NCI-H1417 treated with DMSO at 0.1 percent for 48 hours (cell line): ENCODE data around the gene TMEM144.
"Not testable (repeated sequence)": the region's sequence is repeated elsewhere in the genome, so short reads cannot be mapped to it uniquely, and the experiment has no call there.

Experiments used
- DNase-seq: peaks from one replicate; lab custom pipeline; 2025; lab: John Stamatoyannopoulos, UW

TMEM144 gene

GRCh38 chr4:158238575-158238974 is 28.3 kb downstream of the TMEM144 start:
- DNase-seq, result no peak

GRCh38 chr4:158239196-158239595 is 28.9 kb downstream of the TMEM144 start:
- no peak for DNase-seq

DNA sequence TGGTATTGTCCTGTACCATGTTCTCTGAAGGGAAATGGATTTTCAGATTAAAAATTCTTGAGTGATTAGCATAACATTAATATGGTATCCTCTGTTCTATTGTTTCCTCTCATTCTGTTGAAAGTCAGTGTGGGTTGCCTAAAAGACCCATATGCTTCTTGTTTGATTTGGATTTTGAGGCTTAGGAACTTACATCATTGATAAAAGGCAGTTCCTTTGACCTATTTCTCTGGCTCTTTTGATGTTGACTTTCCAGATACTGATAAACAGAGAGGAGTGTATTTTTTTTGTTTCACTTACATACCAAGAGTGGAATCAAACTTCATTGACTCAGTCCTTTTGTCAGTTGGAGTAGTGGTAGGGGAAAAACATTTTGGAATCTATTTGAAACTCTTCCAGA is 32.8 kb downstream of the TMEM144 start:
- no peak for DNase-seq

DNA sequence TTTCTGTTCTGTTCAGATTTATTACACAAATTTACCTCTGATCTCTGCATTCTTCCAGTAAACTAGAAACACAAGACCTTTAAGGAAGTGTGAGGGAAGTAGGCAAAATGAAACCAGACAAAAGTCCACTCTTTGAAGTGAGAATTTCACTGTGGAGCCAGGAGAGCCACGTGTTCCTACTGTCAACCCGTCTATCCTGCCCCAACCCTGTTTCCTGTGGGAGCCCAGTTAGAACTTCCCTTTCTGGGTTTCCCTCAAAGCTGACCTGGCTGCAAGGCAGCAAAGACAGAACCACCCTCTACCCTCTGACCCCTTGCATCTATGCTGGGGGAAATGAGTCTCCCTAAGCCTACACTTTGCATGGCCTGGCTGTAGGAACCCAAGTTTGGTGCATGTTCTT is 40.0 kb downstream of the TMEM144 start:
- DNase-seq, result no peak

- DNase-seq, result peak; percentile 22
Measured at GRCh38 chr4:158253350-158253980, 43.2 kb downstream of the TMEM144 start.

GRCh38 chr4:158254292-158254691 is 44.0 kb downstream of the TMEM144 start:
- DNase-seq, result no peak

GRCh38 chr4:158255727-158256324 is 45.5 kb downstream of the TMEM144 start:
- peak; percentile 18 for DNase-seq

GRCh38 chr4:158259955-158260575 is 49.8 kb downstream of the TMEM144 start:
- DNase-seq, result no peak

DNA sequence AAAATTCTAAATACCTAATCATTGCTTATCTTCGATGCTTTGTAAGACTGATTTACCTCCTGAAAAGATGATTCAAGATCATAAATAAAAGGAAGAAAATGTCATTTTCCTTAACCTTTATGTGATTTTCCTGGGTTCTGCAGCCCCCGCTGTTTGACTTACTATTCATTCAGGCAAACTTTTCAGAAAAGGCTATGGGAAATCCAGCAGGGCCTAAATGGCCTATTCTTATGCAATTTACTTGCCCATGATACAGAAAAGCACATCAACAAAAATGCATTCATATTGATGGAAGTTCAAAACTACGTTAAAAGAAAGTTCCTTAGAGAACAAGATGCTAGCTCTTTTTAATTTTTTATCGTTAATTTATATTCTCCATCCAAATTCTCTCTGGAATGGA is 51.2 kb downstream of the TMEM144 start:
- DNase-seq, result no peak

- no peak for DNase-seq
Measured at GRCh38 chr4:158268553-158268952, 58.3 kb downstream of the TMEM144 start.

DNA sequence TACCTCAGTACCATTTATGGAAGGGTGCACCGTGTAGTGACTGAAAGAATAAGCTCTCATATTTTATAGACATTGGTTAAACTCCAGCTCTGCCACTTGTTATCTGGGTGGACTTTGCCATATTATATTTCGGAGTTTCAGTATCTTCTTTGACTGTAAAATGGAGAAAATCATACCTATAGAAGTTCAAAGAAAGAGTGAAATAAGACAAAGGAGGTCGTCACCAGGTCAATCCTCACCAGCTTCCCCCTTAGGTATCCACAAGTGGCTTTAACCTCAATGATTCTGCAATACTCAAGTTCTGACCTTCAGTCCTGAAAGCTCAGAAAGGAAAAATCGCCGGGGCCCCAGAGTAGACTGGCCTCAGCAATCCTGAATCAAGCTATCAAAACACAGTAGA is 64.3 kb downstream of the TMEM144 start:
- no peak for DNase-seq

DNA sequence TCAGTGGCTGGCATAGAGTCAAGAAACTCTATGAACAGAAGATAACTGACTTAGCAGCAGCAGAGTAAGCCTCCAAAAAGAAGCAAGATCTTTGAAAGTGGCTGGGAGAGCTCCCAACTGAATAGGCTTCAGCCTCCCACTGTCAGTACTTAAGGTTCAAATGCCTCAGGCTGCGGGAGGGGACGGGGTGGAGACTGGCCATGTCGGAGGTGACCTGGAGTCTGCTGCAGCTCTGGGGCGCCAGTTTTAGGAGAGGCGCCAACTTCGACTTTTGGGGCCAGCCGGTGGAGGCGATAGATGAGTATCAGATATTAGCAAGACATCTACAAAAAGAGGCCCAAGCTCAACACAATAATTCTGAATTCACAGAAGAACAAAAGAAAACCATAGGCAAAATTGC is 67.3 kb downstream of the TMEM144 start:
- no peak for DNase-seq

- DNase-seq, result not testable (repeated sequence)
Measured at GRCh38 chr4:158279052-158279451, 68.8 kb downstream of the TMEM144 start.

DNA sequence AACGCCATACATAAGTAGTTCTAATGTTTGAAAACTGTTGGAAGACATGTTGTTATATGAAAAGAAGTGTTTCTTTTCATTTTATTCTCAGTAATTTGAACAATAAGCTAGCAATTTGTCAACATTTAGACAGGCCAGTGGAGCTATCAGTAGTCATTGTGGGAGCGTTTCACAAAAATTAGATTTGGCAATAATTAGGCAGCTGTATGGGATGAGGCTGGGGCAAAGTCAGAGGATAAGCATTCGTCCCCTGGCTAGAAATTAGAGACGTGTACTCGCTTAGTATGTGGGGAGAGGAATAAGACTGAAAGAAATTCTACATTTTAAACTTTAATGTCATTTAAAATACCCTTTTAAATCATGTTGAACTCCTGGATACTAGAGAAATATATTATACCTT is 70.6 kb downstream of the TMEM144 start:
- DNase-seq, result no peak

- no peak for DNase-seq
Measured at GRCh38 chr4:158282252-158282651, 72.0 kb downstream of the TMEM144 start.

DNA sequence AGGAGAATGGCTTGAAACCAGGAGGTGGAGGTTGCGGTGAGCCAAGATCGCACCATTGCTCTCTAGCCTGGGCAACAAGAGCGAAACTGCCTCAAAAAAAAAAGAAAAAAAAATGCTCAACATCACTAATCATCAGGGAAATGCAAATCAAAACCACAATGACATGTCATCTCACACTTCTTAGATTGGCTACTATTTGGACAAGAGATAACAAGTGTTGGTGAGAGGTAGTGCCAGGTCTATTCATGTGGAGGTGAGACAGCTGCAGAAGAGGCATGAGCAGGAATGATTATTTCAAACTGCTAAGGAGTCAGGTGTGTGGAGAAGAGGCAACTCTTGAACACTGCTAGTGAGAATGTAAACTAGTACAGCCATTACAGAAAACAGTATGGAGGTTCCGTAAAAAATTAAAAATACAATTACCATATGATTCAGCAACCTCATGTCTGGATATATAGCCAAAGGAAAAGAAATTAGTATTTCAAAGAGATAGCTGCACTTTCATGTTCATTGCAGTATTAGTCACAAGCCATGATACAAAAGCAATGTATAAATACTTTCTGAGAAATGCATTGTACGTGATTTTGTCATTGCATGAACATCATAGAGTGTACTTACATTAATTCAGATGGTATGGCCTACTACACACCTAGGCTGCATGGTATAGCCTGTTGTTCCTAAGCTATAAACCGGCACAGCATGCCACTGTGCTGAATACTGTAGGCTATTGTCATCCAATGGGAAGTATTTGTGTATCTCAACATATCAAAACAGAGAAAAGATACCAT is 75.3 kb downstream of the TMEM144 start:
- no peak for DNase-seq

GRCh38 chr4:158290912-158291311 is 80.6 kb downstream of the TMEM144 start:
- DNase-seq, result no peak

- DNase-seq, result no peak
Measured at GRCh38 chr4:158291334-158292055, 81.2 kb downstream of the TMEM144 start.

DNA sequence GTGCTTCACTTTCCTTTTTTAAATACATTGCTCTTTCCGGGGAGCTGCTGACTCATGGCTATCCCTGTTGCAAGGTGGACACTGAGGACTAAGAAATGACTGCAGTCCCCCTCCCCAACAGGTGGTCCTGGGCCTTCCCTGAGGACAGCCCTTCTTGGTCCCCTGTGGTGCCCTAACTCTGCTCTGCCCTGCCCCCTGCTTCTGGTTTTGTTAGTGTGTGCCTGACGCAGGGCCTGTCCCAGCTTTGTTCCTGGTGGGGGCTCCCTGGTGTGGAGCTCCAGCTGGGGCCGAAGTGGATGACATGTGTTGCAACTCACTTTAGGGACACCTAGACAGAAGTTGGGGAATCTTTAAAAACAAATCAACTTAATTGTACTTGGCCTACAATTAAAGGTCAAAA is 81.9 kb downstream of the TMEM144 start:
- DNase-seq, result no peak

DNA sequence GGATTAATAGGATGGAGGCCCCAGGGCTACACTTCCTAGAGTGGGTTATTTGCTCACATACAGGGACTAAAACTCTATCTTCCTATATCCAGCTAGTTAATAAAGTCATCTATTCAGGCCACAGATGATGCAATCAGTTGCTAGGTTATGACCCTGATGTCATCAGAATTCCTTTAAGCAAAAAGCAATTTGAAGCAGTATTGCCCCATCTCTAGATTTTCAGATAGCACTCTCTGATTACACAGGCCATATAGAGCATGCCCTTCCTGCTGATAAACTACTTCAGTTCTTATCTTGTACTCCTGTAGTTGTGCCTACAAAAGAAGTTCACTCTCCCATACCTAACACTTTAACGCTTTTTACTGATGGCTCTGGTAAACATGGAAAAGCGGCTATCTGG is 84.8 kb downstream of the TMEM144 start:
- DNase-seq, result no peak

DNA sequence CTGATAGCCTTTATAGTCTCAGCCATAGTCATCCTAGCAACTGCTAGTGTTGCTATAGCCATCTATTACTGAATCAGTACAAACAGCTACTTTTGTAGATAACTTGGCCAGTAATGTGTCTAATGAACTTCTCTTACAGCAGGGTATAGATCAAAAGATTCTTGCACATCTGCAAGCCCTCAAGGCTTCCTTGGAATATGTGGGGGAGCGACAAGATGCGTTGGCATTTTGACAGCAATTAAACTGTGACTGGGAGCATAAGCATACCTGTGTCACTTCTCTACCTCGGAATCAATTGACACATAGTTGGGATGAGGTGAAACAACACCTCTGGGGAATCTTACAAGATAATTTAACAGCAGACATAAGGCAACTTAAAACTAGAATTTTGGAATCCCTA is 87.6 kb downstream of the TMEM144 start:
- no peak for DNase-seq

DNA sequence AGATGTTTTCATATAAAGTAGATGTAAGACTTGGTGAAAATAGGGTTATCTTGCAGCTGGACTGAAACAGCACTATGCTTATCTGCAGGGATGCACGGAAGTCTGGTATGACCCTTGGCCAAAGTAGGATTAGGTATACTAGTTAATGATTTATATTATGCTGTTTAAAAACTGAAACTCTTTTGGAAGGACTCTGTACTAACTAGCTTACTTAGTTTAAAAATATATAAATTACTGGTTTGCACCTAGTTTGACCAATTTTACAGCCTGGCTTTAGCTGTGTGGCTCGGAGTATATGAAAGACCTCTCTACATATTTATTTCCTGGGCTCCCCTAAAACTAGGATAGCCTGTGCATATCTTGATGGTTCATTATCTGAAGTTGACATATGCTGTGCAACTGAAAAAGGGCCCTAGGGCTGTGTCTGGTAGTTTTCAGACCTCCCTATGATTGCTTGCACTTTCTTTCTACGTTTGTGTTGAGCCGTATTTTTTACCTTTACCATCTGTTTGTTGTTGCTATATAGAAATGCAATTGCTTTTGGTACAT is 89.2 kb downstream of the TMEM144 start:
- DNase-seq, result no peak
